ENCODE results near the gene TMEM240. TPM values are rescaled to one million over a fixed set of nuclear protein-coding genes. Genes with fewer than 3 reads are reported as not detected.

Gene TMEM240
- total and polyA plus RNA-seq, 9 of the 15 experiments (the other 6 are each of a cell fraction or from before 2014, with no cell fraction given) = 0.24 to 2.0 (median 0.69) TPM; not detected in 5

GRCh38 chr1:1527092-1527816 lies 13.2 kb downstream of the TMEM240 start:
- intact Hi-C loops (cut with micrococcal nuclease) = no loop called here
- no peaks in the 10 kb centered on the region for H3K27me3 ChIP-seq (ENCODE audit: control insufficient read depth in 2 of 2, insufficient read depth in 2 of 2, low read length in 2 of 2)
- H3K9me3 ChIP-seq (replicated peaks; ENCODE audit: control insufficient read depth, insufficient read depth, low read depth, low read length) = peaks cover 20% of the 10 kb centered on the region
- BruUV-seq (replicated peaks) = no TSS peak
- no peak overlapping the region for H3K4me3 ChIP-seq
- ChIA-PET CTCF (ENCODE audit: low intra/inter-chr PET ratio) (no interaction called here), POLR2A (no interaction called here)
- in situ Hi-C loops (cut with MboI) = no loop called here
- no peak overlapping the region for H3K27ac ChIP-seq (ENCODE audit: extremely low read depth, low read depth, low read length)
- no peak overlapping the region; a peak in 1 of 4 replicates for H3K9ac ChIP-seq (ENCODE audit: insufficient read depth in 1 of 2, low read depth in 2 of 2, low read length in 2 of 2)
- FAIRE-seq (no peak), DNase-seq (ENCODE audit: extremely low read depth in 1 of 4, low spot score in 3 of 4) (peak in 1 of 4 experiments; percentile 9), ATAC-seq (no peak)
- no peaks in the 10 kb centered on the region for H3K9me1 ChIP-seq (ENCODE audit: control insufficient read depth, insufficient read depth, low read length)
- 96% methylated on average over 28 of the region's 31 CpGs for WGBS (ENCODE audit: insufficient coverage, low coverage, missing lambda C conversion rate)
- peaks cover 69% of the 10 kb centered on the region; the same call in 2 of the 3 replicates for H3K36me3 ChIP-seq (ENCODE audit: control insufficient read depth, insufficient read depth, low read length)
- H3K4me1 ChIP-seq (replicated peaks in 1 of 2; ENCODE audit: control insufficient read depth in 2 of 2, insufficient read depth in 2 of 2, low read length in 2 of 2) = no peaks in the 10 kb centered on the region; a peak in 2 of 5 replicates
- no peaks in the 10 kb centered on the region for H3K79me2 ChIP-seq (ENCODE audit: control insufficient read depth, insufficient read depth, low read length)
- H4K20me1 ChIP-seq (replicated peaks; ENCODE audit: control insufficient read depth, insufficient read depth, low read length) = no peaks in the 10 kb centered on the region
- H2AFZ ChIP-seq (ENCODE audit: low read depth, low read length) = no peak overlapping the region
- H3K4me2 ChIP-seq (ENCODE audit: insufficient read depth, low read length) = no peak overlapping the region
- TF ChIP-seq POLR2G (IDR thresholded peaks at IDR 0.05; ENCODE audit: low read depth, low read length) = peak; percentile 41; the same call in 1 of the 2 replicates
- no peak for TF ChIP-seq NRF1 (conservative IDR thresholded peaks at IDR 0.05 in 1 of 2, IDR thresholded peaks at IDR 0.05 in 1 of 2)
- no peak for TF ChIP-seq GATAD2B (IDR thresholded peaks at IDR 0.05; ENCODE audit: borderline replicate concordance)
- no peak for TF ChIP-seq ZBTB1 (CRISPR knock-in tag; IDR thresholded peaks at IDR 0.05; ENCODE audit: borderline replicate concordance, low read depth)
- no peak for TF ChIP-seq ZNF655 (CRISPR knock-in tag; IDR thresholded peaks at IDR 0.05)
- no peak for TF ChIP-seq NKRF (IDR thresholded peaks at IDR 0.05; ENCODE audit: borderline replicate concordance)
- TF ChIP-seq EP300 (IDR thresholded peaks at IDR 0.05; ENCODE audit: low read length) = no peak
- TF ChIP-seq TARDBP (IDR thresholded peaks at IDR 0.05) = no peak
- no peak for TF ChIP-seq ZNF699 (CRISPR knock-in tag; IDR thresholded peaks at IDR 0.05; ENCODE audit: insufficient replicate concordance)
- TF ChIP-seq MECOM (CRISPR knock-in tag; IDR thresholded peaks at IDR 0.05) = no peak
- no peak for TF ChIP-seq ZBTB8A (IDR thresholded peaks at IDR 0.05; ENCODE audit: partially characterized antibody)
- TF ChIP-seq ZNF444 (CRISPR knock-in tag; IDR thresholded peaks at IDR 0.05) = no peak
- no peak for TF ChIP-seq CBX8 (IDR thresholded peaks at IDR 0.05; ENCODE audit: borderline replicate concordance, extremely low read depth, low read depth, low read length, poor library complexity, severe bottlenecking)
- TF ChIP-seq POLR2A (conservative IDR thresholded peaks at IDR 0.05) = 0 out of 2 replicates have a peak, but pooled peaks have one; percentile 34
- no peak for TF ChIP-seq WHSC1 (IDR thresholded peaks at IDR 0.05; ENCODE audit: low read length)
- no peak for TF ChIP-seq CREM (IDR thresholded peaks at IDR 0.05; ENCODE audit: low read depth)
- no peak for TF ChIP-seq VEZF1 (CRISPR knock-in tag; IDR thresholded peaks at IDR 0.05)
- TF ChIP-seq ZKSCAN1 (IDR thresholded peaks at IDR 0.05; ENCODE audit: low read depth, low read length) = no peak
